ENCODE results near the gene LDLRAD3. TPM values are rescaled to one million over a fixed set of nuclear protein-coding genes. Genes with fewer than 3 reads are reported as not detected.

The LDLRAD3 gene
- total RNA-seq, 1 donor from 2014 or later, result 8.6 TPM

GRCh38 chr11:36228689-36229088 is 284.8 kb downstream of the LDLRAD3 start:
- Mint-ChIP-seq H3K4me1 (ENCODE audit: low read depth) (peaks cover 36% of the 10 kb centered on the region), H3K36me3 (ENCODE audit: low read depth) (no peaks in the 10 kb centered on the region)
- TF ChIP-seq CTCF (IDR thresholded peaks at IDR 0.05), result no peak

DNA sequence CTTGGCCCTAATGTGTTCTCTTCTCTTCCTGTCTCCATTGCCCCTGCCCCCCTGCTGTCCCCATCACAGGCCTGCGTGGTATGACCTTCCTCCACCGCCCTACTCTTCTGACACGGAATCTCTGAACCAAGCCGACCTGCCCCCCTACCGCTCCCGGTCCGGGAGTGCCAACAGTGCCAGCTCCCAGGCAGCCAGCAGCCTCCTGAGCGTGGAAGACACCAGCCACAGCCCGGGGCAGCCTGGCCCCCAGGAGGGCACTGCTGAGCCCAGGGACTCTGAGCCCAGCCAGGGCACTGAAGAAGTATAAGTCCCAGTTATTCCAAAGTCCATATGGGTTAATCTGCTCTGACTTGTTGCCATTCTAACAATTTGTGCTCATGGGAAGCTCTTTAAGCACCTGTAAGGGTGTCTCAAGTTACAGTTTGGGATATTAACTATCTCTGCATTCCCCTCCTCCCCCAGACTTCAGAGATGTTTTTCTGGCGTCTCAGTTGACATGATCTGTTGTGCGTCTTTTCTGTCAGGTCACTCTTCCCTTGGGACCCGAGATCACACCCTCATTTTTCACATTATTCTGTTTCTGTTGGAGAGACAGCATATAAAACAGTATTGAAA is 285.3 kb downstream of the LDLRAD3 start:
- TF ChIP-seq CTCF (IDR thresholded peaks at IDR 0.05), result no peak
- no peak overlapping the region for H3K4me3 Mint-ChIP-seq (ENCODE audit: unreplicated experiment)
- H3K9me3 Mint-ChIP-seq (ENCODE audit: low read depth), result no peaks in the 10 kb centered on the region
- H3K4me1 Mint-ChIP-seq (ENCODE audit: low read depth), result peaks cover 36% of the 10 kb centered on the region
- no peaks in the 10 kb centered on the region for H3K27me3 Mint-ChIP-seq (ENCODE audit: low read depth)
- H3K36me3 Mint-ChIP-seq (ENCODE audit: low read depth), result no peaks in the 10 kb centered on the region
- no peak overlapping the region for H3K27ac Mint-ChIP-seq (ENCODE audit: unreplicated experiment)
- no peak for DNase-seq (ENCODE audit: low spot score)

More at GRCh38 chr11:36228689-36229088, 284.8 kb downstream of the LDLRAD3 start:
- Mint-ChIP-seq H3K27ac (ENCODE audit: unreplicated experiment) (no peak overlapping the region), H3K4me3 (ENCODE audit: unreplicated experiment) (no peak overlapping the region), H3K27me3 (ENCODE audit: low read depth) (no peaks in the 10 kb centered on the region), H3K9me3 (ENCODE audit: low read depth) (no peaks in the 10 kb centered on the region)
- DNase-seq (ENCODE audit: low spot score), result no peak

DNA sequence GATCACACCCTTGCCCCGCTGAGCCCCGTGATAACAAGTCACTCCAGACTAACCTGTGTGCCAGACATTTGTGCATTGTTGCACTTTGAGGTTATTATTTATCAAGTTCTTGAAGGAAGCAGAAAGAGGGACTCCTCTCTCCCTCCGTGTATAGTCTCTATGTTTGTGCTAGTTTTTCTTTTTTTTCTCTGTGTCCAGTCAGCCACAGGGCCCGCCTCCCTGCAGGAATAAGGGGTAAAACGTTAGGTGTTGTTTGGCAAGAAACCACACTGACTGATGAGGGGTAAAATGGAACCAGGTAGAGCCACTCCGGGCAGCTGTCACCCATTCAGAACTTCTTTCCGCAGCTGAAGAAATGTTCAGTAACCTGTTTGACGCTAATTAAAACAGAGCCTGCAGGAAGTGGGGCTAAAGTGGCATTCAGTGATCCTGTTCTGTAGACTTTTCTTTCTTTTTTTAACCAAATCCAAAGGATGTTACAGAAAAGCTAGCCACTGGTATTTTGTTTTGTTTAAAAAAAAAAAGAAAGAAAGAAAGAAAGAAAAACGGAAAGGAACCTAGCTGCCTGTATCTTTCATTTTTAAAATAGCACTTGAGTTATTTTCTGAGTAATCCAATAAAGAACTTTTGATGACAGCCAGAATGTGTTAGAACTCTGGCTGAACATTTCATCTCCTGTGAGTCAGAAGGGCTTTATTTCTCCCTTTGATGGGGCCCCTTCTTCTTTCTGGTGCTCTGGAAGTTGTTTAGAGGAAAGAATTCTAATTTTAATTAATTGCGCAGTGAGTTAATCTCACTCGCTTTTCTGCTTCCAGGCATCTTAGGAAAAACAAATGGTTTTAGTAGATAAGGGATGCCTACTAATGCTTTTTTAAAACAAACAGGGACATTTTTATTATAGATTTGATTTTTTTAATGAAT is 287.2 kb downstream of the LDLRAD3 start:
- no peaks in the 10 kb centered on the region for H3K9me3 Mint-ChIP-seq (ENCODE audit: low read depth)
- no peak for DNase-seq (ENCODE audit: low spot score)
- H3K27me3 Mint-ChIP-seq (ENCODE audit: low read depth), result no peaks in the 10 kb centered on the region
- TF ChIP-seq CTCF (IDR thresholded peaks at IDR 0.05), result no peak
- peak overlapping the region; percentile 61 for H3K27ac Mint-ChIP-seq (ENCODE audit: unreplicated experiment)
- H3K36me3 Mint-ChIP-seq (ENCODE audit: low read depth), result no peaks in the 10 kb centered on the region
- H3K4me3 Mint-ChIP-seq (ENCODE audit: unreplicated experiment), result peak overlapping the region; percentile 40
- H3K4me1 Mint-ChIP-seq (ENCODE audit: low read depth), result peaks cover 41% of the 10 kb centered on the region

DNA sequence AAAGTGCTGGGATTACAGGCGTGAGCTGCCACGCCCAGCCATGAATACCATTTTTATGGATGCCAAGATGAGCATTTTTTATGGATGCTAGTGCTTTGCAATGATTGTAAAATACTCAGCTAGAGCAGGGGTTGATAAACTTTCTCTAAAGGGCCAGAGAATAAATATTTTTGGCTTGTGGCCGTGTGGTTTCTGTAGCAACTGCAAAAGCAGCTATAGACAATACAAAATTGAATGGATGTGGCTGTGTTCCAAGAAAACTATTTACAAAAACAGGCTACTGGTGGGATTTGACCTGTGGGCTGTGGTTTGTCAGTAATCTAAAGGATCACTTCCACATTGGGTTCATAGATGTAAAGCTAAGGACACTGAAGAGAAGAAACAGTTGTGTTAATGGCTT is 289.3 kb downstream of the LDLRAD3 start:
- TF ChIP-seq CTCF (IDR thresholded peaks at IDR 0.05), result no peak
- Mint-ChIP-seq H3K27ac (ENCODE audit: unreplicated experiment) (no peak overlapping the region), H3K36me3 (ENCODE audit: low read depth) (no peaks in the 10 kb centered on the region), H3K4me1 (ENCODE audit: low read depth) (peaks cover 41% of the 10 kb centered on the region), H3K4me3 (ENCODE audit: unreplicated experiment) (no peak overlapping the region), H3K9me3 (ENCODE audit: low read depth) (no peaks in the 10 kb centered on the region), H3K27me3 (ENCODE audit: low read depth) (no peaks in the 10 kb centered on the region)
- DNase-seq (ENCODE audit: low spot score), result no peak

DNA sequence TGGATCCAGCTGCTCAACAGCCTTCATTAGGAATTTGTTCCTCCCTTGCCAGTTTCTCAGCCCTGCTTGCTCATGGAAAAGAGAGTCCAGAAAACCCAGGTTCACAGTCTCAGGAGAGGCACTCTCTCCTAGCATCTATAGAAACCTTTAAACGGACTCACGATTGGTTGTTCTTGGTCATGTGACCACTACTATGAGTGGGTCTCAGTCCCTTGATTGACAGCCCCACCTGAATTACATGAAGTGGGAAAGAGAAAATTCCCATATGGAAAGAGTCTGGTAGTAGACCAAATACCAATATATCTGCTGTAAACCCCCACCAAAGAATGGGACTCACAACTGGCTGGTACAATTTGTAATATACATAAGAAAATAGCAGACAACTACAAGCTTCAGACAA is 291.0 kb downstream of the LDLRAD3 start:
- H3K4me3 Mint-ChIP-seq (ENCODE audit: unreplicated experiment), result no peak overlapping the region
- H3K27ac Mint-ChIP-seq (ENCODE audit: unreplicated experiment), result no peak overlapping the region
- DNase-seq (ENCODE audit: low spot score), result no peak
- TF ChIP-seq CTCF (IDR thresholded peaks at IDR 0.05), result no peak
- H3K4me1 Mint-ChIP-seq (ENCODE audit: low read depth), result peaks cover 32% of the 10 kb centered on the region
- no peaks in the 10 kb centered on the region for H3K27me3 Mint-ChIP-seq (ENCODE audit: low read depth)
- H3K36me3 Mint-ChIP-seq (ENCODE audit: low read depth), result no peaks in the 10 kb centered on the region
- H3K9me3 Mint-ChIP-seq (ENCODE audit: low read depth), result no peaks in the 10 kb centered on the region
